Measurements from ENCODE around the gene STPG4. TPM values are rescaled to one million over a fixed set of nuclear protein-coding genes. Genes with fewer than 3 reads are reported as not detected.

Gene STPG4
- total RNA-seq, 1 experiment from 2014 or later, result 0.13 TPM

DNA sequence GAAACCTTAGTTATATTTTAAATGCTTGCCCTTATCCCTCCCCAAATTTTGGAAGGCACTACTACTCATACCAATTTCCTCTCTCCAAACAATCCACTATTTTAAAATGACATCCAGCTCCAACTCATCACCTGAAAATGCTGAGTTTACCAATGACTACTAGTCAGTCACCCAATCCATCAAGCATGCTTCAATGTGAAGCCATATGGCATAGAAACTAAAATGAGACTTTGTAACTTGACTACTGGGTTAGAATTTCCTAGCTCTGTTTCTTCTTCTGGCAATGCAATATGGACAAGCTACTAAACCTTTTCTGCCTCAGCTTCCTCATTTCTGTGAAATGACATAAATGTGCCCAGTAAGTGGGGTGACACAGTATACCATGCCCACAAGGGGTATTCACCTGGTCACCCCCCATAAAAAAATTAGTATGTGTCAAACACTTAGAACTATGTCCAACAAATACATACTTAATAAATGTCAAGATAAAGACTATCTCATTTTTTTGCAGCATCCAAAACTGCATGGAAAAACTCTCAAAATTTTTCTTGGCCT is 10.0 kb upstream of the STPG4 start:
- H3K18ac ChIP-seq (ENCODE audit: insufficient read length, low read depth, low read length), result no peak overlapping the region
- H4K5ac ChIP-seq (ENCODE audit: insufficient read length, low read depth, low read length), result no peak overlapping the region
- no peak overlapping the region for H3K9ac ChIP-seq (ENCODE audit: extremely low read depth, insufficient read length, low read length)
- H2BK12ac ChIP-seq (ENCODE audit: insufficient read length, low read depth, low read length), result no peak overlapping the region
- no peaks in the 10 kb centered on the region for H3K27me3 Mint-ChIP-seq (ENCODE audit: low read depth)
- H3K9me3 Mint-ChIP-seq, result no peaks in the 10 kb centered on the region
- H3K27me3 ChIP-seq (ENCODE audit: insufficient read depth, low read length), result no peaks in the 10 kb centered on the region
- no peaks in the 10 kb centered on the region for H3K4me1 ChIP-seq (ENCODE audit: insufficient read depth, low read length)
- no peak overlapping the region for H2AFZ ChIP-seq (ENCODE audit: low read length)
- peaks cover 39 to 72% (median 70%) of the 10 kb centered on the region in 3 experiments for H3K36me3 Mint-ChIP-seq (ENCODE audit: insufficient read depth in 1 of 3, low read depth in 3 of 3)
- no peak overlapping the region for H3K4ac ChIP-seq (ENCODE audit: low read depth, low read length)
- H3K79me2 ChIP-seq (ENCODE audit: insufficient read depth, low read length), result peaks cover 19% of the 10 kb centered on the region; the same call in 1 of the 2 replicates
- no peak overlapping the region for H3K27ac ChIP-seq (ENCODE audit: insufficient read length, low read depth, low read length)
- no peak overlapping the region for H4K91ac ChIP-seq (ENCODE audit: insufficient read length, low read depth, low read length)
- TF ChIP-seq, protein P1, sequence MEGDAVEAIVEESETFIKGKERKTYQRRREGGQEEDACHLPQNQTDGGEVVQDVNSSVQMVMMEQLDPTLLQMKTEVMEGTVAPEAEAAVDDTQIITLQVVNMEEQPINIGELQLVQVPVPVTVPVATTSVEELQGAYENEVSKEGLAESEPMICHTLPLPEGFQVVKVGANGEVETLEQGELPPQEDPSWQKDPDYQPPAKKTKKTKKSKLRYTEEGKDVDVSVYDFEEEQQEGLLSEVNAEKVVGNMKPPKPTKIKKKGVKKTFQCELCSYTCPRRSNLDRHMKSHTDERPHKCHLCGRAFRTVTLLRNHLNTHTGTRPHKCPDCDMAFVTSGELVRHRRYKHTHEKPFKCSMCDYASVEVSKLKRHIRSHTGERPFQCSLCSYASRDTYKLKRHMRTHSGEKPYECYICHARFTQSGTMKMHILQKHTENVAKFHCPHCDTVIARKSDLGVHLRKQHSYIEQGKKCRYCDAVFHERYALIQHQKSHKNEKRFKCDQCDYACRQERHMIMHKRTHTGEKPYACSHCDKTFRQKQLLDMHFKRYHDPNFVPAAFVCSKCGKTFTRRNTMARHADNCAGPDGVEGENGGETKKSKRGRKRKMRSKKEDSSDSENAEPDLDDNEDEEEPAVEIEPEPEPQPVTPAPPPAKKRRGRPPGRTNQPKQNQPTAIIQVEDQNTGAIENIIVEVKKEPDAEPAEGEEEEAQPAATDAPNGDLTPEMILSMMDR (conservative IDR thresholded peaks at IDR 0.05), result no peak
- H3K9me3 ChIP-seq (ENCODE audit: control insufficient read depth, low read depth, low read length), result no peaks in the 10 kb centered on the region
- H2BK5ac ChIP-seq (ENCODE audit: insufficient read length, low read length), result no peak overlapping the region
- no peak overlapping the region for H3T11ph ChIP-seq (ENCODE audit: low read length)
- H2AK5ac ChIP-seq (ENCODE audit: insufficient read length, low read length), result no peak overlapping the region
- DNase-seq, result no peak
- H3K27ac Mint-ChIP-seq, result peak overlapping the region in 2 of 3 experiments; percentile 0 to 11; a peak in 4 of 7 replicates
- H3K4me2 ChIP-seq (ENCODE audit: insufficient read depth, insufficient read length, low read length), result no peak overlapping the region
- H3K23me2 ChIP-seq (ENCODE audit: insufficient read length, low read depth, low read length, poor library complexity, severe bottlenecking), result no peaks in the 10 kb centered on the region
- H3K23ac ChIP-seq (ENCODE audit: insufficient read length, low read depth, low read length), result no peak overlapping the region
- H3K56ac ChIP-seq (ENCODE audit: insufficient read length, low read depth, low read length), result no peak overlapping the region
- H3K4me1 Mint-ChIP-seq, result peaks cover 7 to 9% of the 10 kb centered on the region in 2 experiments; a peak in 2 of 4 replicates
- H3K4me3 Mint-ChIP-seq, result no peak overlapping the region
- no peak overlapping the region for H2BK20ac ChIP-seq (ENCODE audit: low read depth, low read length, poor library complexity, severe bottlenecking)
- H3K14ac ChIP-seq (ENCODE audit: insufficient read depth, low read length), result no peak overlapping the region
- no peaks in the 10 kb centered on the region for H3K79me1 ChIP-seq (ENCODE audit: insufficient read depth, low read depth, low read length, poor library complexity, severe bottlenecking)
- no peak overlapping the region for H4K8ac ChIP-seq (replicated peaks; ENCODE audit: insufficient read length, low read depth, low read length)
- no peak overlapping the region for H2BK15ac ChIP-seq (ENCODE audit: low read depth, low read length)
- no peak overlapping the region for H2BK120ac ChIP-seq (ENCODE audit: low read depth, low read length, poor library complexity, severe bottlenecking)
- no peaks in the 10 kb centered on the region for H4K20me1 ChIP-seq (ENCODE audit: control insufficient read depth, insufficient read depth, insufficient read length)
